H9 (cell line): ENCODE data around the gene SCUBE1. TPM values are rescaled to one million over a fixed set of nuclear protein-coding genes. Genes with fewer than 3 reads are reported as not detected.

ENCODE experiments used
- DNase-seq: peaks from one replicate; pipeline ENCODE4 v3.0.0-alpha.2; 2017
- H2AFZ ChIP-seq: one replicate; pipeline ENCODE4 v1.6.1; 2013; ENCODE audit warnings: mild to moderate bottlenecking, low read length, control low read depth, moderate library complexity
- H2AK5ac ChIP-seq: 2 replicates; pipeline ENCODE4 v1.6.1; 2013; ENCODE audit warnings: low read length, control low read depth, mixed read lengths; ENCODE audit not compliant: insufficient read length
- H2BK120ac ChIP-seq: one replicate; pipeline ENCODE4 v1.6.1; 2013; ENCODE audit warnings: low read depth, mild to moderate bottlenecking, low read length, control low read depth, inconsistent platforms; ENCODE audit not compliant: poor library complexity, severe bottlenecking
- H2BK12ac ChIP-seq: 2 replicates; pipeline ENCODE4 v1.6.1; 2013; ENCODE audit warnings: low read length, control low read depth, mixed read lengths, low read depth; ENCODE audit not compliant: insufficient read length
- H2BK15ac ChIP-seq: 2 replicates; pipeline ENCODE4 v1.6.1; 2013; ENCODE audit warnings: low read depth, low read length, control low read depth
- H2BK20ac ChIP-seq: one replicate; pipeline ENCODE4 v1.6.1; 2013; ENCODE audit warnings: low read depth, mild to moderate bottlenecking, low read length, control low read depth, inconsistent platforms; ENCODE audit not compliant: poor library complexity, severe bottlenecking
- H2BK5ac ChIP-seq: 2 replicates; pipeline ENCODE4 v1.6.1; 2013; ENCODE audit warnings: low read length, control low read depth, mixed read lengths; ENCODE audit not compliant: insufficient read length
- H3K14ac ChIP-seq: 2 replicates; pipeline ENCODE4 v1.6.1; 2013; ENCODE audit warnings: low read length, control low read depth; ENCODE audit not compliant: insufficient read depth
- H3K18ac ChIP-seq: 2 replicates; pipeline ENCODE4 v1.6.1; 2013; ENCODE audit warnings: low read depth, mild to moderate bottlenecking, mixed read lengths, low read length, control low read depth; ENCODE audit not compliant: insufficient read length
- H3K23ac ChIP-seq: 2 replicates; pipeline ENCODE4 v1.6.1; 2013; ENCODE audit warnings: low read length, control low read depth, mixed read lengths, low read depth; ENCODE audit not compliant: insufficient read length
- H3K23me2 ChIP-seq: 2 replicates; pipeline ENCODE4 v1.6.1; 2013; ENCODE audit warnings: low read depth, mild to moderate bottlenecking, mixed read lengths, low read length, control low read depth; ENCODE audit not compliant: insufficient read length, poor library complexity, severe bottlenecking
- H3K27ac ChIP-seq: 2 replicates; pipeline ENCODE4 v1.5.1; 2013; ENCODE audit warnings: low read length, control low read depth, mixed read lengths, low read depth; ENCODE audit not compliant: insufficient read length
- H3K27me3 ChIP-seq: 2 replicates; pipeline ENCODE4 v1.6.1; 2013; ENCODE audit warnings: low read length, control low read depth, inconsistent platforms; ENCODE audit not compliant: insufficient read depth
- H3K4ac ChIP-seq: 2 replicates; pipeline ENCODE4 v1.6.1; 2013; ENCODE audit warnings: low read depth, mild to moderate bottlenecking, control low read depth, inconsistent platforms, low read length, moderate library complexity
- H3K4me1 ChIP-seq: 2 replicates; pipeline ENCODE4 v1.6.1; 2013; ENCODE audit warnings: low read length, control low read depth, inconsistent platforms; ENCODE audit not compliant: insufficient read depth
- H3K4me2 ChIP-seq: 2 replicates; pipeline ENCODE4 v1.6.1; 2013; ENCODE audit warnings: low read length, control low read depth, mixed read lengths; ENCODE audit not compliant: insufficient read length, insufficient read depth
- H3K56ac ChIP-seq: 2 replicates; pipeline ENCODE4 v1.6.1; 2013; ENCODE audit warnings: low read depth, mild to moderate bottlenecking, mixed read lengths, low read length, control low read depth; ENCODE audit not compliant: insufficient read length
- H3K79me1 ChIP-seq: 2 replicates; pipeline ENCODE4 v1.6.1; 2013; ENCODE audit warnings: low read depth, mild to moderate bottlenecking, moderate library complexity, low read length, control low read depth, inconsistent platforms; ENCODE audit not compliant: insufficient read depth, poor library complexity, severe bottlenecking
- H3K79me2 ChIP-seq: 2 replicates; pipeline ENCODE4 v1.6.1; 2013; ENCODE audit warnings: low read length, control low read depth, inconsistent platforms; ENCODE audit not compliant: insufficient read depth
- H3K9ac ChIP-seq: 2 replicates; pipeline ENCODE4 v1.6.1; 2013; ENCODE audit warnings: low read length, control low read depth, mixed read lengths; ENCODE audit not compliant: insufficient read length; ENCODE audit errors: extremely low read depth
- H3K9me3 ChIP-seq: one replicate; pipeline ENCODE4 v1.6.1; 2013; ENCODE audit warnings: low read depth, low read length, inconsistent platforms; ENCODE audit not compliant: control insufficient read depth
- H3T11ph ChIP-seq: one replicate; pipeline ENCODE4 v1.6.1; 2013; ENCODE audit warnings: mild to moderate bottlenecking, low read length, control low read depth, inconsistent platforms
- H4K20me1 ChIP-seq: one replicate; pipeline ENCODE4 v1.6.1; 2013; ENCODE audit not compliant: control insufficient read depth, insufficient read length, insufficient read depth
- H4K5ac ChIP-seq: 2 replicates; pipeline ENCODE4 v1.6.1; 2013; ENCODE audit warnings: low read depth, mild to moderate bottlenecking, mixed read lengths, low read length, control low read depth; ENCODE audit not compliant: insufficient read length
- H4K8ac ChIP-seq: replicated peaks from 2 replicates; pipeline ENCODE4 v1.6.1; 2013; ENCODE audit warnings: low read length, control low read depth, mixed read lengths, low read depth; ENCODE audit not compliant: insufficient read length
- H4K91ac ChIP-seq: 2 replicates; pipeline ENCODE4 v1.6.1; 2013; ENCODE audit warnings: low read depth, mild to moderate bottlenecking, moderate library complexity, mixed read lengths, low read length, control low read depth; ENCODE audit not compliant: insufficient read length
- H3K27ac Mint-ChIP-seq, 3 experiments: 2 replicates in 2 of 3; 3 replicates in 1 of 3; pipeline ENCODE4 v1.8.0; 2020 to 2021; ENCODE audit warnings: mixed read lengths in 3 of 3, mild to moderate bottlenecking in 1 of 3, moderate library complexity in 1 of 3
- H3K27me3 Mint-ChIP-seq: 2 replicates; pipeline ENCODE4 v1.8.0; 2021; ENCODE audit warnings: low read depth, mild to moderate bottlenecking, moderate library complexity, mixed read lengths
- H3K36me3 Mint-ChIP-seq, 3 experiments: 2 replicates in 2 of 3; 3 replicates in 1 of 3; pipeline ENCODE4 v1.8.0; 2020 to 2021; ENCODE audit warnings: low read depth in 3 of 3, mixed read lengths in 3 of 3; ENCODE audit not compliant: insufficient read depth in 1 of 3
- H3K4me1 Mint-ChIP-seq, 2 experiments: 2 replicates each; pipeline ENCODE4 v1.8.0; 2020; ENCODE audit warnings: mixed read lengths in 2 of 2
- H3K4me3 Mint-ChIP-seq, 2 experiments: 2 replicates in 1 of 2; 3 replicates in 1 of 2; pipeline ENCODE4 v1.8.0; 2020 to 2021; ENCODE audit warnings: mild to moderate bottlenecking in 2 of 2, mixed read lengths in 2 of 2, moderate library complexity in 1 of 2
- H3K9me3 Mint-ChIP-seq, 2 experiments: 2 replicates in 1 of 2; 3 replicates in 1 of 2; pipeline ENCODE4 v1.8.0; 2020; ENCODE audit warnings: mild to moderate bottlenecking in 2 of 2, mixed read lengths in 2 of 2, moderate library complexity in 1 of 2
- WGBS: extraction: QIAGEN DNeasy Blood & Tissue Kit; methylation state at CpG from one replicate; pipeline ENCODE4 v1.1.7; 2013; ENCODE audit warnings: missing lambda C conversion rate, low lambda C conversion rate, mixed read lengths; ENCODE audit not compliant: insufficient read length; ENCODE audit errors: extremely low coverage; 5-methylcytosine and 5-hydroxymethylcytosine counted together
- total RNA-seq: library from RNA; stranded (reverse); gene quantifications from 2 replicates; pipeline ENCODE4 v1.2.1, GENCODE V29; 2021
- TF ChIP-seq, protein P1 (sequence below): fragments of 200-600 bp; sonication (generic); conservative IDR thresholded peaks from 3 replicates; pipeline ENCODE4 v1.8.0; 2021; ENCODE audit warnings: antibody characterized with exemption, mild to moderate bottlenecking

The SCUBE1 gene
- total RNA-seq, 1 experiment from 2014 or later: 1.2 TPM

- Histone ChIP-seq H2BK12ac (no peak overlapping the region), H3K79me2 (no peaks in the 10 kb centered on the region), H4K5ac (no peak overlapping the region), H3K23me2 (no peaks in the 10 kb centered on the region), H3K23ac (no peak overlapping the region), H2BK20ac (no peak overlapping the region), H3K79me1 (no peaks in the 10 kb centered on the region), H3K4me1 (no peaks in the 10 kb centered on the region), H3K4ac (no peak overlapping the region), H3K9ac (no peak overlapping the region), H2BK120ac (no peak overlapping the region), H3K14ac (peak overlapping the region; percentile 61; the same call in 1 of the 2 replicates), H3K4me2 (no peak overlapping the region), H3K18ac (no peak overlapping the region), H3K9me3 (no peaks in the 10 kb centered on the region), H2AK5ac (no peak overlapping the region), H3K56ac (no peak overlapping the region), H3K27ac (no peak overlapping the region), H2AFZ (no peak overlapping the region), H4K8ac (no peak overlapping the region), H4K20me1 (no peaks in the 10 kb centered on the region), H3K27me3 (no peaks in the 10 kb centered on the region), H3T11ph (no peak overlapping the region), H2BK15ac (no peak overlapping the region), H4K91ac (no peak overlapping the region), H2BK5ac (no peak overlapping the region)
- H3K9me3 Mint-ChIP-seq: no peaks in the 10 kb centered on the region
- WGBS: no CpG with 5 or more reads among the region's 18 CpGs
- H3K4me1 Mint-ChIP-seq: peaks cover 0 to 17% of the 10 kb centered on the region in 2 experiments; a peak in 2 of 4 replicates
- H3K4me3 Mint-ChIP-seq: no peak overlapping the region
- H3K27me3 Mint-ChIP-seq: peaks cover 2% of the 10 kb centered on the region
- no peak for DNase-seq
- TF ChIP-seq, protein P1, sequence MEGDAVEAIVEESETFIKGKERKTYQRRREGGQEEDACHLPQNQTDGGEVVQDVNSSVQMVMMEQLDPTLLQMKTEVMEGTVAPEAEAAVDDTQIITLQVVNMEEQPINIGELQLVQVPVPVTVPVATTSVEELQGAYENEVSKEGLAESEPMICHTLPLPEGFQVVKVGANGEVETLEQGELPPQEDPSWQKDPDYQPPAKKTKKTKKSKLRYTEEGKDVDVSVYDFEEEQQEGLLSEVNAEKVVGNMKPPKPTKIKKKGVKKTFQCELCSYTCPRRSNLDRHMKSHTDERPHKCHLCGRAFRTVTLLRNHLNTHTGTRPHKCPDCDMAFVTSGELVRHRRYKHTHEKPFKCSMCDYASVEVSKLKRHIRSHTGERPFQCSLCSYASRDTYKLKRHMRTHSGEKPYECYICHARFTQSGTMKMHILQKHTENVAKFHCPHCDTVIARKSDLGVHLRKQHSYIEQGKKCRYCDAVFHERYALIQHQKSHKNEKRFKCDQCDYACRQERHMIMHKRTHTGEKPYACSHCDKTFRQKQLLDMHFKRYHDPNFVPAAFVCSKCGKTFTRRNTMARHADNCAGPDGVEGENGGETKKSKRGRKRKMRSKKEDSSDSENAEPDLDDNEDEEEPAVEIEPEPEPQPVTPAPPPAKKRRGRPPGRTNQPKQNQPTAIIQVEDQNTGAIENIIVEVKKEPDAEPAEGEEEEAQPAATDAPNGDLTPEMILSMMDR: no peak
- H3K27ac Mint-ChIP-seq: no peak overlapping the region
- H3K36me3 Mint-ChIP-seq: no peaks in the 10 kb centered on the region; a peak in 1 of 7 replicates
Observed at GRCh38 chr22:43298062-43298801, 44.9 kb downstream of the SCUBE1 start.
